HK-2 (cell line): ENCODE measurements around the gene HCN2.
"Not testable (repeated sequence)": the region's sequence is repeated elsewhere in the genome, so short reads cannot be mapped to it uniquely, and the experiment has no call there.

Source experiments
- DNase-seq: peaks from one replicate; pipeline ENCODE4 v3.0.0-alpha.2; 2018; ENCODE audit not compliant: unreplicated experiment

HCN2 gene

DNA sequence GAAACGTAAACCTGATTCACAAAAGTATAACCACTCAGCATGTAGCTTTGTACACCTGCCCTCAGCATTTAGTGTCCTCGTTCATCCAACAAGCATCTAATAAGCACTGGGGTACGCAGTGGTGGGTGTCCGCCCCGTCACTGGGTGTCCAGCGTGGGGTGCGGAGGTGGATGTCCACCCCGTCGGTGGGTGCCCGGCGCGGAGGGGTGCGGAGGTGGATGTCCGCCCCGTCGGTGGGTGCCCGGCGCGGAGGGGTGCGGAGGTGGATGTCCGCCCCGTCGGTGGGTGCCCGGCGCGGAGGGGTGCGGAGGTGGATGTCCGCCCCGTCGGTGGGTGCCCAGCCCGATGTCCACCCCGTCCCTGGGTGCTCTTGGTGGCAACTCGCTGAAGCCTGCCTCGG is 4.5 kb upstream of the HCN2 start:
- DNase-seq = not testable (repeated sequence)

DNA sequence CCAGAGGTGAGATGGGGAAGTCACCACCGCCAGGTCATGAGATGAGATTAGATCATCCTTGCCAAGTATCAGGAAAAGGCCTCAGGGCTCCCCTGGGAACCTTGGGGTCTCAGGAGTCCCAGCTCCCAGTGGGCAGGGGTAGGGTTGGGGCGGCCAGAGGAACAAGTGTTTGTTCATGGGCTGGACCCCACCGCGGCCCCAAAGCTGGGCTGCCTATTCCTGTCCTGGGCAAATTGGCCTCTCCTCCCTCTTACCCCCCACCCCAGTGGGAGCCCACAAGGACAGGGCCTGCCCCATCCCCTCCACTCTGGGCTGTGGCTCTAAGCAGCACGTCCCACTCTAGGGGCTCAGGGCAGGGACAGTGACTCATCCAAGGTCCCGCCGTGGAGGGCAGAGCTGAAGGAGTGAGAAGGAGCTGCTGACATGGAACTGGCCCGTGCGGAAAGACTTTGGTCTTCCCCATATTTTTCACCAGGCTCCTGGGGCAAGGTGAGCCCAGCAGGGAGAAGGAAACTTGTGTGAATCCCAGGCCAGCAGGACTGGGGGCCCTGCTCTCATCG is 4.0 kb upstream of the HCN2 start:
- DNase-seq = no peak

DNA sequence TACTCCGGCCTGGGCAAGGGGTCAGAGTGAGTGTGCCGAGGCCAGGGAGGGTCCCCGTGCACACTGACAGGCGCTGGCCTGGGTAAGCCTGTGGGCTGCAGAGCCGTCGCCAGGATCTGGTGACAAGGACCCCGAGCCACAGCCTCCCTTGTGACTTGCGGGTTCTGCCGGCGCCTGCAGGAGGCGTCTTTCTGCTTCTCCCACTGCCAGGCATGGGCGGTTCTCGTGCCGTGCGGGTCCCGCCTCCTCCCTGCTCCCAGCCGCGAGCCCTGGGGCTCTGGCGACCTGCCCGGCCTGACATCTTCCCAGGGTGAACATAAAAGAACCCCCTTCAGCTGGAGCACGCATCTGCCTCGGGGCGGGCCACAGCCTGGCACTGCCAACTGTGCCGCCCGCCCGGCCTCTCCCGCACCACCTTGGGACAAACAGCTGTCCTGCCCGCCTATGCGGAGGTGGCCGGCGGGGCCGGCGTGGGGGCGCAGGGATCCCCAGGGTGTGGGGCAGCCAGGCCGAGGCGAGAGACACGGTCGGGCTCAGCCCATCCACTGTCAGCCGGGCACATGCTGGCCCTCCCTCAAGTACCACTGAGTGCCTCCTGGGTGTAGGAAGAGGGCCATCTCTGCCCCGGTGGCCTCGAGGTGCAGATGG is 1.5 kb upstream of the HCN2 start:
- peak; percentile 83 for DNase-seq

DNA sequence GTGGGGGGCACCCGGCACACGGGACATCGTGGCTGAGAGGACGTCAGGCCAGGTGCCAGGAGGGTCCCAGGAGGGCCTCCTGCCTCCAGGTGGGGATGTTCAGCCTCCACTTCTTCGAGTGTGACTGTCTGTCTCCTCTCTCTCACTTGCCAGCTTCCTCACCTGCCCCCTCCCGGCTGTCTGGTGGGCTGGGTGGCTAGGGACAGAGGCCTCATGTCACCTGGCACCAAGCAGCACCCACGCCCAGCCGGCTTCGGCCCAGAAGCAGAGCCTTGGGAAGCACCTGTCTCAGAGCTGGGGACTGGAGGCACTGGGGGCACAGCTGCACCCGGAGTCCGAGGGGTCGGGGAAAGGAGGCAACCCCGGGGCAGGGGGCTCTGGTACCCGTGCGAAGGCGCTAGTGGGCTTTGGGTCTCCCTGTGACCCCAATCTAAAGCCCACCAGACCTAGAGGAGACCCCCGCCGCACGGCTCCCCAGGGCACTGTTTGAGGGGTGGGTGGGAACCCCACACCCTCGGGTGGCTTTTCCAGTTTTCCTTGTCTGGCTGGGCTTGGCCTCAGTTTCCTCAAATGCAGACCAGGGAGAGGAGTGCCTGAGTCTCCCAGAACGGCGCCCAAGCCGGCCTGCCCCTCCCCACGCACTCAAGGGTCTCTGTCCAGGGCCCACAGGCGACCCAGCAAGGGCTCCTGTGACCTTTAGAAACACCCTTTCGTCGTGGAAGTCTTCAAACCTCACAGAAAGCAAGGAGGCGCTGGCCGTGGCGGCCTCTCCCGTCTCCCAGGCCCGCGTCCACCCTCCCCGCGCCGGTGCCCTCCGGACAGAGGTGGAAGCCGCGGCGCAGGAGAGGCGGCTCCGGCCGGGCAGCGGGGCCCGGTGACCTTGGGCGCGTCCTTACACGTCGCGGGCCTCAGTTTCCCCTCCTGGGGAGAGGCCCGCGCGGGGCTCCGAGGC is 664 bp upstream of the HCN2 start:
- DNase-seq = no peak

DNA sequence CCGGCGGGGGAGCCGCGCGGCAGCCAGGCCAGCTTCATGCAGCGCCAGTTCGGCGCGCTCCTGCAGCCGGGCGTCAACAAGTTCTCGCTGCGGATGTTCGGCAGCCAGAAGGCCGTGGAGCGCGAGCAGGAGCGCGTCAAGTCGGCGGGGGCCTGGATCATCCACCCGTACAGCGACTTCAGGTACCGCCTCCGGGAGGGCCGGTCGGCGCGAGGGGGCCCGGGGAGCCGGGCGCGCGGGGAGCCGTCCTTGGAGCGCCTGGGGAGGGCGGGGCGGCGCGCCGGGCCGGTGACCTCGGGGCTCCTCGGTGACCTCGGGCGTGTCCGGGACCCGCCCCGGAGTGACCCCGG is 690 bp downstream of the HCN2 start:
- DNase-seq = no peak

DNA sequence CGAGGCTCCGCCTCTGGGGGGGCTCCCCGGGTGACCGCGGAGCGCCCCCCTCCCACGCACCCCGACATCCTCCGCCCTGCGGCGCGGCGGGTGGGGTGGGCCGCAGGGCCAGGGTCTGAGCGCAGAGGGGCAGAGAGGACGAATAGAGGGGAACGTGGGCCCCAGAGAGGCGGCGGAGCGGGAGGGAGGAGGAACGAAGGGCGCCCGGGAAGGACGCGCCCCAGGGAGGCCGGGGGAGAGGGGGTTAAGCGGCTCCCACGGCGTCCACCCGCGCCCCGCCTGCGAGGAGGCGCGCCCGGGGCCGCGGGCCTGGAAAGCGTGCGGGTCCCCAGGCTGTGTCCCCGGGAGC is 1.0 kb downstream of the HCN2 start:
- DNase-seq = no peak

DNA sequence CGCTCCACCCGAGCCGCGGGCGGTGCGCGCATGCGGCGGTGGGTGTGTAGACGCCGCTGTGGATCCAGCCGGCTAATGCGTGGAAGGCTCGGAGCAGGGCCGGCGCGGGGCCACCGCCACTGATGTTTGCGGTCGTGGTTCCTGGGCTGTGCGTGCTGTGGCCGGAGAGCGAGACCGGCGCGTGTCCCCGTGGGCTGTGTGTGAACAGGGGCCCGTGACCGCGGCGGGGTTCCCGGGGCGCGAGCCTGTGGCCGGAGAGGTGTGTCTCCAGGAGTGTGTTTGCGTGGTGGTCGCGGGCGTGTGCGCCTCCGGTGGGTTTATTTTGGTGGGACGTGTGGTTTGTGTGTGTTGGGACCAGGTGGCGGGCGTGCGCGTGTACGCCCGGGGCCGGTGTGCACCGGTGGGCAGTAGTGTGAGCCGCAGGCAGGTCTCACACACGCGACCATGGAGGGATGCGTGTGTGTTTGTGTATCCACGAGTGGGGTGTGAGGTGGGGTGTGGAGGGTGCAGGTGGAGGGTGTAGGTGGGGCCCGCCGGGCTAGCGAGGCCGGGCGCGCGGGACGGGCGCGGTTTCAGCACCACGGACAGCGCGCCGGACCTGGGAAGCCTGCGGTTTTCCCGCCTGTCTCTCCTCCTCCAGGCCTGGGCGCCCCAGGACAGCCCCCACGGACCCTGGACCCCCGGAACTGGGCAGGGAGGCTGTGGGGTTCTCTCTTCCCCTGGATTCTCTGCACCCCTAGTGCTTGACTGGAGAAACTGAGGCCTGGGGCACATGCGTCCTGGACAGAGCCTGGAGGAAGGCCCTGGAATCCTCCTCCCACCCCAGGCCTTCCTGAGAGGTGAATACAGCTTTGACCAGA is 1.6 kb downstream of the HCN2 start:
- DNase-seq = no peak

DNA sequence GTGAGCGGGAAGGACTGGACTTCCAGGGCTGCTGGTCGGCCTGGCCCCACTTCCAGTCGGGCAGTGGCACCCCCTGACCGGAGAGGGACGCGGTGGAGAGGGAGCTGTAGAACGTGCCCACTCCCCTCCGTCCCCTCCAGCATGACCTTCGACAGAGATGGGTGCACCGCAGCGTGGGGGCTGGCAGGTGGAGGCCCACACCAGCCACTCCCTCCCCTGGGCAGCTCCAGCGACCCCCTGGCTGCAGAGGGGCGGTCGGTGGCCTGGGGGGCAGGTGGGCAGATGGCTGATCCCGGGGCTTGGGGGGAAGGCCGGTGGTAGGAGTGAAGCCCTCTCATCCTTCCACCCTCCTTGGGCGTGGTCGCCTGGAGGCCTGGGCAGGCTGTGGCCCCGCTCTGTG is 2.4 kb downstream of the HCN2 start:
- no peak for DNase-seq

DNA sequence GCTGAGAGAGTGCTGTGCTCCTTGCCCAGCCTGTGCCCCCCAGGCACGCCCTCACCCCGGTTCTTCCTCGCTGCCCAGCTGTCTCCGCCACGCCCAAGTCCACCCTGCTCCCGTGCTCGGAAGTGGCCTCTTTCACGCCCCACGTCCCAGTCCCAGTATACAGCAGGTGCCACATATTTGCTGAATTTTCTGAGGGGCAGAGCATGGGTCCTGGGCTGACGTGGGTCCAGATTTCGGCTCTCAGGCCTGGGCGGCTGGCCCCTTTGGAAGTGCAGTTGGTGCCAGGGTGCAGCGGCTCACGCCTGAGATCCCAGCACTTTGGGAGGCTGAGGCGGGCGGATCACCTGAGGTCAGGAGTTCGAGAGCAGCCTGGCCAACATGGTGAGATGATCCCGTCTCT is 3.4 kb downstream of the HCN2 start:
- no peak for DNase-seq

DNA sequence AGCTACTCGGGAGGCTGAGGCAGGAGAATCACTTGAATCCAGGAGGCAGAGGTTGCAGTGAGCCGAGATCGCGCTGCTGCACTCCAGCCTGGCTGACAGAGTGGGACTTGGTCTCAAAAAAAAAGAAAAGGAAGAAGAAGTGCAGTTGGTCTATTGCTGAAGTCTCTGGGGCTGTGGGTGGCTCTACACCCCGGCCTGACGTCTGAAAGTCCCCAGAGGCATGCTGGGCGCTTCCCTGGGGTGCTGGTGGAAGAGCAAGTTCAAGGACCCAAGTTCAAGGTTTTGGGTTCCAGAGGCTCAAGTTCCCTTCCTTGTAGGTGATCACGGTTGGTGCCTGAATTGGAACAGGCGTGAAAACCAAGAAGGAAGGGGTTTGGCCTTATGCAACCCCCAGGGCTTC is 3.8 kb downstream of the HCN2 start:
- no peak for DNase-seq

DNA sequence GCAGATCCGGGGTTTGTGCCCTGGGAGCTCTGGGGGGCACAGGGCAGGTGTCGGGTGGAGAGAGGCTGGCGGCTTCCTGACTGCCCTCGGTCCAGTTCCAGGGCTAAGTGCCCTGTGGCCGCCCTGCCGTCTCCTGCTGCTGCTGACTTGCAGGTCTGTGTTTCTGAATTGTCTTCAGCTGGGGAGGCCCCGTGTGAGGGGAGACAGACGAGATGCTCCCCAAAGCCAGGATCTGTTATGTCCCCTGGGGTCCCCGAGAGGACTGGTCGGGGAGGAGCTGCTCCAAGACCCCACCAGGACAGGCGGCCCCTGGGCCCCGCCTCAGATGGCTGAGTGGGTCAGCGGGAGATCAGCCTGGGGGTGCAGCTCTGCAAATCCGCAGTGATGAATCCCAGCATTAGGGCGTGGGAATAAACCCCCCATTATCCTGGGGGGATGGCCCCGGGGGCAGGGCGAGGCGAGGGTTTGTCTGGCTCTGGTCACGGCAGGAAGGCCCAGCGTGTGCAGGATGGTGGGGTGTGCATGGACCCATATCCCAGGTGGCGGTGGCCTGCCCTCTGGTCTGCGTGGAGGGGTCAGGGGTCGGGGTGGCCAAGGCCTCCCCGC is 4.7 kb downstream of the HCN2 start:
- DNase-seq = no peak

DNA sequence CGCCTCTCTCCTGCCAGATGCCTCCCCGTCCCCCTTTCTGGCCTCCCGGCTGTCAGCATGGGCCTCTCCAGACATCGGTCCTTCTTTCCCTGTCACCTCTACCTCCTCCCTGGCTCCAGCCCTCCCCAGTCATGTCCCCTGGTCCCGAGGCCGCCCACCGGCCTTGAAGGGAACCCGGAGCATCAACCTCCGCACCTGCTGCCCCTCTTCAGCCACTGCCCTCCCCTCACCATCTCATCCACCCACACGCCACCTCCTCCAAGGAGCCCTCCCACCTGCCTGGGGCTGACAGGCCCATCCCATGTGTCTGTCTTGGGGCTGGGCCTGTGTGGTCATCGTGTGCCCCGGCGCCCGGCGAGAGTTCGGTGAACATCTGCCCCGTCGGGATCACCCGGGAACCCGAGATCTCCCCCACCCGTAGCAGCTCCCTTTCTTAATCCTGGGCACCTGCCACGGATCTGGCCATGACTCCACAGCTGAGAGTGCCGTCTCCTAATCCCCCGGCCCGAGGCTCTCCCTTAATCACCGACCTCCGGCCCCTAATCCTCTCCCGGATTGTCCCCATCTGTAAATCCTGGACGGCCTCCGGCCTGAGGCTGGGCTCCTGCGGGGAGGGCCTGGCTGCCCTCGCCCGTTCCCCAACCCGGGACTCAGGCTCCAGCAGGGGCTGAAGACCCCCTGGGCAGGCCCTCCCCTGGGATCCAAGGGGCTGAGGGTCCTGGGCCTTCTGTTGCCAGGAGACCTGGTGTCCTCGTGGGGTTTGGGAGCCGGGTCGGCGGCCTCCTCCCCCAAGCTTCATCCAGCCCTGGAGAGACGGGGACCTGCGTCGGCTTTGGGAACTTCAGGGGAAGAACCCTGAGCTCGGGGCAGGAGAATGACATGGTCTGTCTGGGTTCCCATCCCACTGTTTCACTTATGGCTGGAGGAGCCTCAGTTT is 5.9 kb downstream of the HCN2 start:
- DNase-seq = no peak

DNA sequence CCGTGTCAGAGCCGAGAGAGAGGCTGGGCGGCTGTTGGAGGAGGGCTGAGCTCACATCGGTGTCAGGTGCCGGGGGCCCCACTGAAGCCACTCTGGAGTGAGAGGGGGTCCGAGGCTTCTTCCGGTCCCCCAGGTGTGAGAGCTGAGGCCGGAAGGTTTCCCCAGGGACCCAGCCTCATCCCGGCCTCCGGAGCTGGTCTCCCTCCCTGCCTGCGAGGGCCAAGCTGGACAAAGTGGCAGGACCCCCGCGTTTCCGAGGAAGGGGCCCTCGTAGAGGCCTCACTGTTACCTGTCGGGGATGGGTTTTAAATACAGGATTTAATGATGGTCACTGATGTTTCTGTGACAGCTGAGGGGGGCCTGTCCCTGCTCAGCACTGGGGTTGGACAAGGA is 6.6 kb downstream of the HCN2 start:
- DNase-seq = no peak

DNA sequence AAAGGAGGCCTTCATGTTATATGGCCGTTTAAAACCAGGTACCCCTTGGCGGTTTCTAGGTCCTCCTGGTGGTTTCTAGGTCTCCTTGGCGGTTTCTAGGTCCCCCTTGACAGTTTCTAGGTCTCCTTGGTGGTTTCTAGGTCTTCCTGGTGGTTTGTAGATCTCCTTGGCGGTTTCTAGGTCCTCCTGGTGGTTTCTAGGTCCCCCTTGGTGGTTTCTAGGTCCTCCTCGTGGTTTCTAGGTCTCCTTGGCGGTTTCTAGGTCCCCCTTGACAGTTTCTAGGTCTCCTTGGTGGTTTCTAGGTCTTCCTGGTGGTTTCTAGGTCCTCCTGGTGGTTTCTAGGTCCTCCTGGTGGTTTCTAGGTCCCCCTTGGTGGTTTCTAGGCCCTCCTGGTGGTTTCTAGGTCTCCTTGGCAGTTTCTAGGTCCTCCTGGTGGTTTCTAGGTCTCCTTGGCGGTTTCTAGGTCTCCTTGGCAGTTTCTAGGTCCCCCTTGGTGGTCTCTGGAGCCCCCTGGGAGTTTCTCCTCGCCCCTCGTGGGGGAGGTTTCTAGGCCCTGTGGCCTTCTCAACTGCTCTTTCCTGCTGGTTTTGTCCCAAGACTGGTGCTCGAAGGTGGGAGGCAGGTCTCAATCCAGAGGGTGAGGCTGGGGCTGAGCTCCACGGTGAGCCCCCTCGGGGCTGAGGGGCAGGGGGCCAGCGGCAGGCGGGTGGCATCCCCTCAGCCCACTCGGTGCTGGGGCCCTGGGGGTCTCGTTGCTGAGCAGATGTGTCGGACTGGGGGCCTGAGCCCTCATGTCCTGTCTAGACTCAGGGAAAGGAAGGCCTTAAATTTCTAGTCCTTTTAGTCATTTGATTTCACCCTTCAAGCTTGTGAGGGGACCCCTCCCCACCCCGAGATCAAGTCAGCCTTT is 8.0 kb downstream of the HCN2 start:
- no peak for DNase-seq

DNA sequence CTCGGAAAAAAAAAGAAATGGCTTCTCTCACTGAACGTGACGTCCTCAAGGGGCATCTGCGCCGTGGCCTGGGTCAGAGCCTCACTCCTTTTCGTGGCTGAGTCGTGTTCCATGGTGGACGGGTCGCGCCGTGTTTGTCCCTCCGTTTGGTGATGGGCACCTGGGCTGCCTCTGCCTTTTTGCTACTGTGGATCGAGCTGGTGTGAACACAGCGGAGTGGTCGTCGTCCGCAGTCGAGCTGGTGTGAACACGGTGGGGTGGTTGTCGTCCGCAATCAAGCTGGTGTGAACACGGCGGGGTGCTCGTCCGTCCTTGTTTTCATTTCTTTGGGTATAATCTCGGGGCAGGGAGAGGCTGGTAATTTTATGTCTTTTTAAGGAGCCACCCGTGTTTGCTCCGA is 11.6 kb downstream of the HCN2 start:
- DNase-seq = no peak

DNA sequence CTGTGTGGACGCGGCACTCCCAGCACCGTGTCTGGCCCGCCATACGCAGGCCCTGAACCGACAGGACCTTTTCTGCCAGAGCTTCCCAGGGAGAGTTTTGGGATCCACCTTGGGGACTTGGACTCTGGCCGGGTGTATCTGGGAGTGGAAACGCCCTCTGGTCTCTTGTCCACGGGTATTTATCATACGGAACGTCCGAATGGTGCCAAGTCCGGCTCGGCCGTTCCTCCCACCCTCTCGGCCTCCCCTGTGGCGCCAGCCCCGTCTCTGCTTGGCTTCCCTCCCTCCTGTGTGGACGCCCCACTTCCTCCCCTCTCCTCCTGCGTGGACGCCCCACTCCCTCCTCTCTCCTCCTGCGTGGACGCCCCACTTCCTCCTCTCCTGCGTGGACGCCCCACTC is 12.1 kb downstream of the HCN2 start:
- DNase-seq = no peak

DNA sequence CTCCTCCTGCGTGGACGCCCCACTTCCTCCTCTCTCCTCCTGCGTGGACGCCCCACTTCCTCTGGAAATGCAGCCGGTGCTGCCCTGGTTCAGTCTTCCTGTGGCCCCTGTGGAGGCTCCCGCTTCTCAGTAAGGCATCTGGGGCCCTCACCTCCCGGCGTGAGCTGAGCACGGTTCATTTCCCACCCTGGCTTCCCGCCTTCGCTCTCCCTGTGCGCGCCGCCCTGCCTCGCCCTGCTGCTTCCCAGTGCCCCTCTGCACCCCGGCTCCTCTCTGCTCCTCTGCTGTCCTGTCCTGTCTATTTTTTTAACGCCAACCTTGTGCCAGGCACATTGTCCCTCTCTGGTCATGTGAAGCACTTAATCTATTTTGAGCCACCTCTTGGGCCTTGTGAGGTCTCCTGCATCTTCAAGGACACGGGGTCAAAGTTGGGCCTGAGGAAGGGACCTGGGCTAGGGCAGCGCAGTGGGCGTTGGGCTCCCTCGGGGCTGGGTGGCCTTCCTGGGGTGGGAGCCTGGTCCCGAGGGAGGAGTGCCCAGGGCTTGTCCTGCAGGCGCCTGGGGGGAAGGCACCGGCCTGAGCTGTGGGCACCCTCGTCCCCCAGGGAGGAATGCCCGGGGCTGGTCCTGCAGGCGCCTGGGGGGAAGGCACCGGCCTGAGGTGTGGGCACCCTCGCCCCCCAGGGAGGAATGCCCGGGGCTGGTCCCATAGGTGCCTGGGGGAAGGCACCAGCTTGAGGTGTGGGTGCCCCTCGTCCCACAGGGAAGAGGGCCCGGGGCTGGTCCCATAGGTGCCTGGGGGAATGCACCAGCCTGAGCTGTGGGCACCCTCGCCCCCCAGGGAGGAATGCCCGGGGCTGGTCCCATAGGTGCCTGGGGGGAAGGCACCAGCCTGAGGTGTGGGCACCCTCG is 13.0 kb downstream of the HCN2 start:
- no peak for DNase-seq

DNA sequence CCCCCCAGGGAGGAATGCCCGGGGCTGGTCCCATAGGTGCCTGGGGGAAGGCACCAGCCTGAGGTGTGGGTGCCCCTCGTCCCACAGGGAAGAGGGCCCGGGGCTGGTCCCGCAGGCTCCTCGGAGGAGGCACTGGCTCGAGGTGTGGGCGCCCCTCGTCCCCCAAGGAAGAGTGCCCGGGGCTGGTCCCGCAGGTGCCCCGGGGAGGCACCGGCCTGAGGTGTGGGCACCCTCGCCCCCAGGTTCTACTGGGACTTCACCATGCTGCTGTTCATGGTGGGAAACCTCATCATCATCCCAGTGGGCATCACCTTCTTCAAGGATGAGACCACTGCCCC is 13.6 kb downstream of the HCN2 start:
- DNase-seq = not testable (repeated sequence)

DNA sequence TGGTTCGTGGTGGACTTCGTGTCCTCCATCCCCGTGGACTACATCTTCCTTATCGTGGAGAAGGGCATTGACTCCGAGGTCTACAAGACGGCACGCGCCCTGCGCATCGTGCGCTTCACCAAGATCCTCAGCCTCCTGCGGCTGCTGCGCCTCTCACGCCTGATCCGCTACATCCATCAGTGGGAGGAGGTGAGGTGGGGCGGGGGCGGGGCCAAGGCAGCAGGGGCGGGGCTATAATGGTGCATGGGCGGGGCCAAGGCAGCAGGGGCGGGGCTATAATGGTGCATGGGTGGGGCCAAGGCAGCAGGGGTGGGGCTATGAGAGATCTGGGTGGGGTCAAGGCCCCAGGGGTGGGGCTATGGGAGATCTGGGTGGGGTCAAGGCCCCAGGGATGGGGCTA is 14.1 kb downstream of the HCN2 start:
- DNase-seq = not testable (repeated sequence)
